ENCODE measurements around the gene SPNS1.
A peak's percentile ranks its signal among the peaks of the same experiment; 100 is the strongest.
"Not testable (repeated sequence)": the region's sequence is repeated elsewhere in the genome, so short reads cannot be mapped to it uniquely, and the experiment has no call there.

SPNS1 gene

GRCh38 chr16:28938721-28939120 is 35.9 kb upstream of the SPNS1 start:
- DNase-seq (ENCODE audit: low spot score) = no peak
- no peak for TF ChIP-seq CTCF (IDR thresholded peaks at IDR 0.05; ENCODE audit: extremely low read depth, insufficient read depth, missing control alignments)
- in situ Hi-C loops (cut with MboI; ENCODE audit: low pct_unique_long_range_greater_than_20kb, low sequenced_read_pairs, unreplicated experiment) = no loop called here

DNA sequence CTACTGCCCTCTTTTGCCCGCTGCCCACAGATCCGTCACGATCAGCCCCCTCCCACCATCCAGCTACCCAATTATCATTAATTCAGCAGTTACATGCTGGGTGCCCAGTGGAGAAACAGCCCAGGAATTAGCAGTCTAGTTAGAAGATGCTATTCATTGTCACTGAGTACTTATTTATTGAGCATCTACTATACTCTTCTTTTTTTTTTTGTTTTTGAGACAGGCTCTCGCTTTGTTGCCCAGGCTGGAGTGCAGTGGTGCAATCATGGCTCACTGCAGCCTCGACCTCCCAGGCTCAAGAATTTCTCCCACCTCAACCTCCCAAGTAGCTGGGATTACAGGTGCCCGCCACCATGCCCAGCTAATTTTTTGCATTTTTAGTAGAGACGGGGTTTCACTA is 34.8 kb upstream of the SPNS1 start:
- not testable (repeated sequence) for DNase-seq (ENCODE audit: low spot score)
- in situ Hi-C loops (cut with MboI; ENCODE audit: low pct_unique_long_range_greater_than_20kb, low sequenced_read_pairs, unreplicated experiment) = loop anchor here (10.0 kb wide), 1 partner anchor 65 kb away; the partner anchor contains the start of gene ATP2A1

DNA sequence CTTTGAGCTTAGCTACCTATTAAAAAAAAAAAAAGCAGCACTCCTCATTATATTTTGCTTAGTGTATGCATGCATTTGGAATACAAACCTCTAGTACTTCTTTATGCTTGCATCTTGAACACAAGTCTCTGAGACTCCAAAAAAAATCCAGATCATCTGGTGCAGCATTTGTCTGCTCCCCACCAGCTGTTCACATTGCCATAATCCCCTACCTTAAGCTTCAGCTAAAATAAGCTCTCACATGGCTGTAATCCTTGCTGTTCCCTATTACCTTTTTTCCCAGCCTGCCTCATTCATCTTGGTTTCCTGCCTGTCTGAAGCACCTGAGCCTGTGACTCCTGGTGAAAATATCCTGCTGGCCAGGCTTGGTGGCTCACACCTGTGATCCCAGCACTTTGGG is 31.3 kb upstream of the SPNS1 start:
- no peak for DNase-seq (ENCODE audit: low spot score)
- TF ChIP-seq CTCF (IDR thresholded peaks at IDR 0.05; ENCODE audit: extremely low read depth, insufficient read depth, missing control alignments) = no peak
- in situ Hi-C loops (cut with MboI; ENCODE audit: low pct_unique_long_range_greater_than_20kb, low sequenced_read_pairs, unreplicated experiment) = loop anchor here (10.0 kb wide), 1 partner anchor 68 kb away; the partner anchor contains the start of gene ATP2A1

GRCh38 chr16:28946681-28947080 is 27.9 kb upstream of the SPNS1 start:
- in situ Hi-C loops (cut with MboI; ENCODE audit: low pct_unique_long_range_greater_than_20kb, low sequenced_read_pairs, unreplicated experiment) = loop anchor here (10.0 kb wide), 1 partner anchor 72 kb away; the partner anchor contains the start of gene ATP2A1
- TF ChIP-seq CTCF (IDR thresholded peaks at IDR 0.05; ENCODE audit: extremely low read depth, insufficient read depth, missing control alignments) = no peak

GRCh38 chr16:28950648-28951409 is 23.7 kb upstream of the SPNS1 start, which contains the start of gene NFATC2IP:
Gene NFATC2IP (plus strand): TSS chr16:28950937. CDS start chr16:28951012, 75 bp downstream.
- DNase-seq (ENCODE audit: low spot score) = peak; percentile 100
- in situ Hi-C loops (cut with MboI; ENCODE audit: low pct_unique_long_range_greater_than_20kb, low sequenced_read_pairs, unreplicated experiment) = no loop called here
- no peak for TF ChIP-seq CTCF (IDR thresholded peaks at IDR 0.05; ENCODE audit: extremely low read depth, insufficient read depth, missing control alignments)

More at GRCh38 chr16:28946681-28947080, 27.9 kb upstream of the SPNS1 start:
- no peak for DNase-seq (ENCODE audit: low spot score)

- in situ Hi-C loops (cut with MboI; ENCODE audit: low pct_unique_long_range_greater_than_20kb, low sequenced_read_pairs, unreplicated experiment) = no loop called here
- DNase-seq (ENCODE audit: low spot score) = no peak
- no peak for TF ChIP-seq CTCF (IDR thresholded peaks at IDR 0.05; ENCODE audit: extremely low read depth, insufficient read depth, missing control alignments)
These were observed 23.1 kb upstream of the SPNS1 start for GRCh38 chr16:28951410-28951943.

GRCh38 chr16:28958216-28958615 is 16.4 kb upstream of the SPNS1 start:
- no peak for TF ChIP-seq CTCF (IDR thresholded peaks at IDR 0.05; ENCODE audit: extremely low read depth, insufficient read depth, missing control alignments)
- in situ Hi-C loops (cut with MboI; ENCODE audit: low pct_unique_long_range_greater_than_20kb, low sequenced_read_pairs, unreplicated experiment) = no loop called here
- no peak for DNase-seq (ENCODE audit: low spot score)
